Activated naive CD8-positive, alpha-beta T cell treated with anti-CD3 and anti-CD28 coated beads, Interleukin-2, amount 50 U/mL, for 24 hours (primary cell): Measurements from ENCODE around the gene GPR37L1.
"Not testable (repeated sequence)": the region's sequence is repeated elsewhere in the genome, so short reads cannot be mapped to it uniquely, and the experiment has no call there.

Experiments used
- ATAC-seq: fragments of 150-1000 bp; cut with Tn5 transposase; one replicate; pipeline ENCODE4 v1.10.0; 2021
- DNase-seq: peaks from one replicate; pipeline ENCODE4 v3.0.0; 2021
- H3K27ac Mint-ChIP-seq: one replicate; pipeline ENCODE4 v1.8.0; 2021; ENCODE audit warnings: mild to moderate bottlenecking, mixed read lengths
- H3K27me3 Mint-ChIP-seq: one replicate; pipeline ENCODE4 v1.8.0; 2021; ENCODE audit warnings: mixed read lengths
- H3K36me3 Mint-ChIP-seq: one replicate; pipeline ENCODE4 v1.8.0; 2021; ENCODE audit warnings: low read depth, mixed read lengths
- H3K4me1 Mint-ChIP-seq: one replicate; pipeline ENCODE4 v1.8.0; 2021; ENCODE audit warnings: mixed read lengths
- H3K4me3 Mint-ChIP-seq: one replicate; pipeline ENCODE4 v1.8.0; 2021; ENCODE audit warnings: mild to moderate bottlenecking, moderate library complexity, mixed read lengths
- H3K9me3 Mint-ChIP-seq: one replicate; pipeline ENCODE4 v1.8.0; 2021; ENCODE audit warnings: mixed read lengths

The GPR37L1 gene

GRCh38 chr1:202135221-202135721 is 12.6 kb downstream of the GPR37L1 start:
- no peaks in the 10 kb centered on the region for H3K27me3 Mint-ChIP-seq
- H3K4me3 Mint-ChIP-seq, result no peak overlapping the region

GRCh38 chr1:202140833-202141232 is 18.1 kb downstream of the GPR37L1 start:
- Mint-ChIP-seq H3K9me3 (no peaks in the 10 kb centered on the region), H3K36me3 (peaks cover 3% of the 10 kb centered on the region), H3K4me3 (no peak overlapping the region), H3K27me3 (no peaks in the 10 kb centered on the region), H3K27ac (no peak overlapping the region), H3K4me1 (peaks cover 34% of the 10 kb centered on the region)
- ATAC-seq, result no peak
- DNase-seq, result no peak

More at GRCh38 chr1:202135221-202135721, 12.6 kb downstream of the GPR37L1 start:
- Mint-ChIP-seq H3K4me1 (peaks cover 4% of the 10 kb centered on the region), H3K27ac (no peak overlapping the region), H3K9me3 (no peaks in the 10 kb centered on the region), H3K36me3 (no peaks in the 10 kb centered on the region)
- ATAC-seq (peak; percentile 87), DNase-seq (peak; percentile 49)

- ATAC-seq, result not testable (repeated sequence)
These were observed 18.8 kb downstream of the GPR37L1 start for GRCh38 chr1:202141468-202141867.

GRCh38 chr1:202143011-202143767 is 20.5 kb downstream of the GPR37L1 start:
- Mint-ChIP-seq H3K27ac (peak overlapping the region; percentile 91), H3K4me3 (peak overlapping the region; percentile 99), H3K9me3 (no peaks in the 10 kb centered on the region), H3K36me3 (peaks cover 10% of the 10 kb centered on the region), H3K4me1 (peaks cover 39% of the 10 kb centered on the region), H3K27me3 (no peaks in the 10 kb centered on the region)
- peak; percentile 1 for ATAC-seq
- peak; percentile 21 for DNase-seq

More at GRCh38 chr1:202141468-202141867, 18.8 kb downstream of the GPR37L1 start:
- not testable (repeated sequence) for H3K27me3 Mint-ChIP-seq, H3K36me3 Mint-ChIP-seq, H3K27ac Mint-ChIP-seq, H3K4me3 Mint-ChIP-seq, DNase-seq, H3K9me3 Mint-ChIP-seq
- H3K4me1 Mint-ChIP-seq, result peaks cover 34% of the 10 kb centered on the region

- H3K36me3 Mint-ChIP-seq, result peaks cover 16% of the 10 kb centered on the region
- peak; percentile 30 for DNase-seq
- H3K4me1 Mint-ChIP-seq, result peaks cover 36% of the 10 kb centered on the region
- peak overlapping the region; percentile 99 for H3K4me3 Mint-ChIP-seq
- H3K27me3 Mint-ChIP-seq, result no peaks in the 10 kb centered on the region
- peak; percentile 20 for ATAC-seq
- H3K27ac Mint-ChIP-seq, result peak overlapping the region; percentile 91
- H3K9me3 Mint-ChIP-seq, result no peaks in the 10 kb centered on the region
These were observed 21.2 kb downstream of the GPR37L1 start for GRCh38 chr1:202143768-202144401.

GRCh38 chr1:202144402-202145067 is 21.8 kb downstream of the GPR37L1 start, which contains the start of gene ARL8A:
Gene ARL8A (minus strand): TSS chr1:202144737. CDS start chr1:202144572, 165 bp downstream.
- peak; percentile 45 for ATAC-seq
- H3K36me3 Mint-ChIP-seq, result peaks cover 21% of the 10 kb centered on the region
- H3K27me3 Mint-ChIP-seq, result no peaks in the 10 kb centered on the region
- peak within 1 kb of the TSS; percentile 99 for H3K4me3 Mint-ChIP-seq
- peak within 1 kb of the TSS; percentile 91 for H3K27ac Mint-ChIP-seq
- H3K9me3 Mint-ChIP-seq, result no peaks in the 10 kb centered on the region
- H3K4me1 Mint-ChIP-seq, result peaks cover 36% of the 10 kb centered on the region
- peak; percentile 79 for DNase-seq

GRCh38 chr1:202145068-202145743 is 22.5 kb downstream of the GPR37L1 start:
- DNase-seq (peak; percentile 49), ATAC-seq (peak; percentile 69)
- H3K9me3 Mint-ChIP-seq, result no peaks in the 10 kb centered on the region
- H3K27ac Mint-ChIP-seq, result peak overlapping the region; percentile 66
- peak overlapping the region; percentile 99 for H3K4me3 Mint-ChIP-seq
- peaks cover 38% of the 10 kb centered on the region for H3K4me1 Mint-ChIP-seq
- H3K36me3 Mint-ChIP-seq, result peaks cover 25% of the 10 kb centered on the region
- no peaks in the 10 kb centered on the region for H3K27me3 Mint-ChIP-seq

- H3K36me3 Mint-ChIP-seq, result peaks cover 29% of the 10 kb centered on the region
- ATAC-seq, H3K27me3 Mint-ChIP-seq, H3K9me3 Mint-ChIP-seq: not testable (repeated sequence)
- H3K27ac Mint-ChIP-seq, result peak overlapping the region; percentile 14
- peak; percentile 16 for DNase-seq
- H3K4me1 Mint-ChIP-seq, result peaks cover 36% of the 10 kb centered on the region
- peak overlapping the region; percentile 99 for H3K4me3 Mint-ChIP-seq
These were observed 23.0 kb downstream of the GPR37L1 start for GRCh38 chr1:202145744-202146140.

- H3K4me3 Mint-ChIP-seq, result no peak overlapping the region
- H3K36me3 Mint-ChIP-seq, result peaks cover 34% of the 10 kb centered on the region
- H3K4me1 Mint-ChIP-seq, result peaks cover 41% of the 10 kb centered on the region
- DNase-seq (no peak), ATAC-seq (no peak)
- peak overlapping the region; percentile 14 for H3K27ac Mint-ChIP-seq
- no peaks in the 10 kb centered on the region for H3K27me3 Mint-ChIP-seq
- no peaks in the 10 kb centered on the region for H3K9me3 Mint-ChIP-seq
These were observed 23.6 kb downstream of the GPR37L1 start for GRCh38 chr1:202146279-202146678.

GRCh38 chr1:202146993-202147392 is 24.3 kb downstream of the GPR37L1 start:
- Mint-ChIP-seq H3K27ac (no peak overlapping the region), H3K27me3 (no peaks in the 10 kb centered on the region)

GRCh38 chr1:202148391-202148790 is 25.7 kb downstream of the GPR37L1 start:
- Mint-ChIP-seq H3K36me3 (peaks cover 50% of the 10 kb centered on the region), H3K27me3 (no peaks in the 10 kb centered on the region), H3K4me3 (no peak overlapping the region), H3K4me1 (peaks cover 27% of the 10 kb centered on the region), H3K27ac (no peak overlapping the region), H3K9me3 (no peaks in the 10 kb centered on the region)
- no peak for ATAC-seq
- no peak for DNase-seq

More at GRCh38 chr1:202146993-202147392, 24.3 kb downstream of the GPR37L1 start:
- DNase-seq, result no peak
- Mint-ChIP-seq H3K9me3 (no peaks in the 10 kb centered on the region), H3K4me1 (peaks cover 38% of the 10 kb centered on the region), H3K4me3 (no peak overlapping the region), H3K36me3 (peaks cover 40% of the 10 kb centered on the region)
- ATAC-seq, result no peak

GRCh38 chr1:202149566-202149965 is 26.8 kb downstream of the GPR37L1 start:
- Mint-ChIP-seq H3K9me3 (no peaks in the 10 kb centered on the region), H3K27ac (no peak overlapping the region), H3K4me1 (peaks cover 29% of the 10 kb centered on the region), H3K4me3 (no peak overlapping the region), H3K36me3 (peaks cover 59% of the 10 kb centered on the region), H3K27me3 (no peaks in the 10 kb centered on the region)
- DNase-seq (no peak), ATAC-seq (no peak)

- H3K36me3 Mint-ChIP-seq, result peaks cover 65% of the 10 kb centered on the region
- ATAC-seq (no peak), DNase-seq (no peak)
- H3K4me3 Mint-ChIP-seq, result no peak overlapping the region
- no peak overlapping the region for H3K27ac Mint-ChIP-seq
- peaks cover 33% of the 10 kb centered on the region for H3K4me1 Mint-ChIP-seq
- H3K9me3 Mint-ChIP-seq, result no peaks in the 10 kb centered on the region
- H3K27me3 Mint-ChIP-seq, result no peaks in the 10 kb centered on the region
These were observed 27.5 kb downstream of the GPR37L1 start for GRCh38 chr1:202150187-202150586.

GRCh38 chr1:202150602-202151001 is 27.9 kb downstream of the GPR37L1 start:
- no peaks in the 10 kb centered on the region for H3K27me3 Mint-ChIP-seq
- DNase-seq (no peak), ATAC-seq (no peak)
- H3K36me3 Mint-ChIP-seq, result peaks cover 69% of the 10 kb centered on the region
- peaks cover 33% of the 10 kb centered on the region for H3K4me1 Mint-ChIP-seq
- H3K4me3 Mint-ChIP-seq, result no peak overlapping the region
- H3K9me3 Mint-ChIP-seq, result no peaks in the 10 kb centered on the region
- H3K27ac Mint-ChIP-seq, result peak overlapping the region; percentile 68
